PFSK-1 (cell line): ENCODE results near the gene NRCAM.

Experiments
- POLR2AphosphoS5 ChIP-seq: IDR thresholded peaks from 2 replicates; pipeline ENCODE4 v1.6.1; 2012; ENCODE audit warnings: low read depth, mild to moderate bottlenecking, control low read depth, low read length, moderate library complexity
- TAF1 ChIP-seq: IDR thresholded peaks from 2 replicates; pipeline ENCODE4 v1.6.1; 2012; ENCODE audit warnings: low read length, control low read depth, borderline replicate concordance; ENCODE audit not compliant: insufficient read depth

DNA sequence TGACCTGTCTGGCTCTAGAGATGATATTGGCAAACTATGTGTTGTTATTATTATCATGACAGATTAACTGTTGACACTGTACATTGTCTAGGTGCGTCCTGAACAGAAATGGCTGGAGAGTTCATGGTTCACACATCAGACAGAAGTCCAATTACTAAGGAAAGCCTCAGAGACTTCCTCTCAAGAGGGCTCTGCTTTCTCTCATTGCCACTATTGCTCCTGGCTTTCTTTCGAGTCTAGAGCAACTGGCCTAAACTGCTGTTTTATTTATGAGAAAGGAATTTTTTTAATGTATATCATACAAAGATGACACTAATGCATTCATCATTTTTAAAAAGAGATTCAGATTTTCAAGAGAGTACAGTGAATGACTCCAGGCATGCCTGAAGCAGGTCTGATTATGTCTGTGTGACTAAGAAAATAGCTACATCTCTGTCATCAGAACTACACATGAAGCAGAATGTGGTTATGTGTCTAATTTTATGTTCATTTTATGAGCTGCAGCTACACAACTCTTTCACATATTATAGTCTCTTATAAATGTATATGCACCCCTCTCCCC lies 30.4 kb downstream of the NRCAM start:
- TF ChIP-seq TAF1 (no peak), POLR2AphosphoS5 (no peak)
